Uterus (tissue), 4 donors: Measurements from ENCODE around the gene CLCN3. TPM values are rescaled to one million over a fixed set of nuclear protein-coding genes. Genes with fewer than 3 reads are reported as not detected.
A peak's percentile ranks its signal among the peaks of the same experiment; 100 is the strongest.
"Not testable (repeated sequence)": the region's sequence is repeated elsewhere in the genome, so short reads cannot be mapped to it uniquely, and the experiment has no call there.

Source experiments
- DNase-seq, 2 donors: peaks; one replicate each; pipeline ENCODE4 v3.0.0-alpha.2; 2019 to 2020
- H3K27ac ChIP-seq, 2 donors: fragments of 200-600 bp; sonication (generic); 1 replicate in 1 of 2; 2 replicates in 1 of 2; pipeline ENCODE4 v1.5.1; 2016 to 2018
- H3K27me3 ChIP-seq, 2 donors: fragments of 200-600 bp; sonication (generic); one replicate each; pipeline ENCODE4 v1.5.1; 2018 to 2019; ENCODE audit warnings: control low read depth in 1 of 2
- H3K36me3 ChIP-seq, 2 donors: fragments of 200-600 bp; sonication (generic); one replicate each; pipeline ENCODE4 v1.5.1; 2019; ENCODE audit warnings: control low read depth in 1 of 2
- H3K4me1 ChIP-seq, 2 donors: fragments of 200-600 bp; sonication (generic); one replicate each; pipeline ENCODE4 v1.5.1; 2018 to 2019; ENCODE audit warnings: control low read depth in 1 of 2
- H3K4me3 ChIP-seq, 2 donors: fragments of 200-600 bp; sonication (generic); 1 replicate in 1 of 2; 2 replicates in 1 of 2; pipeline ENCODE4 v1.5.1; 2018 to 2019; ENCODE audit warnings: mild to moderate bottlenecking in 1 of 2
- H3K9me3 ChIP-seq, 2 donors: fragments of 200-600 bp; sonication (generic); one replicate each; pipeline ENCODE4 v1.5.1; 2019; ENCODE audit warnings: control low read depth in 1 of 2
- CTCF ChIP-seq, 4 experiments: fragments of 200-600 bp in 2 of 4; fragments of 450-650 bp in 2 of 4; sonication (generic) in 2 of 4; IDR thresholded peaks; one replicate each; pipeline ENCODE4 v1.5.1; 2016 to 2019; ENCODE audit warnings: antibody characterized with exemption in 4 of 4, mild to moderate bottlenecking in 2 of 4, moderate library complexity in 1 of 4
- POLR2A ChIP-seq, 2 donors: fragments of 450-650 bp; IDR thresholded peaks; one replicate each; pipeline ENCODE4 v1.6.1; 2016; ENCODE audit warnings: antibody characterized with exemption in 2 of 2, mild to moderate bottlenecking in 1 of 2, moderate library complexity in 1 of 2
- intact Hi-C: fragments of 100-400 bp; cut with DNase I; formaldehyde crosslinking; loops from one replicate; pipeline ENCODE4 v1.15.1; 2023; ENCODE audit warnings: low total_unique reads
- total RNA-seq, 4 donors: library from RNA; depleted of rRNA in 3 of 4; stranded (reverse); fragments of >200 nt in 3 of 4; gene quantifications; one replicate each; pipeline versions ENCODE4 v1.1.0 to v1.2.4, GENCODE V29; 2014 to 2023
- donor health status: DM: yes; HTN: yes; CAD: no.

CLCN3 gene
- 10 to 100 TPM; 12.4 to 57.3 (median 33.5) TPM for total RNA-seq

GRCh38 chr4:169619958-169620879 is at the start of gene CLCN3:
Gene CLCN3, plus strand, starts transcription at chr4:169620578. Its CDS starts 15,351 bp downstream, at chr4:169635929.
- intact Hi-C loops: loop anchor here (10.0 kb wide), 1 partner anchor 405 kb away; the partner anchor contains the start of gene MFAP3L
- Histone ChIP-seq H3K27me3 (no peaks in the 10 kb centered on the region), H3K36me3 (no peaks in the 10 kb centered on the region), H3K27ac (peak within 1 kb of the TSS; percentile 94 to 96), H3K4me3 (peak within 1 kb of the TSS; percentile 67 to 88), H3K4me1 (peaks cover 0 to 8% of the 10 kb centered on the region in 2 donors), H3K9me3 (no peaks in the 10 kb centered on the region)
- DNase-seq: peak; percentile 97 to 98
- TF ChIP-seq POLR2A (IDR thresholded peaks at IDR 0.05) (peak; percentile 91 to 97), CTCF (IDR thresholded peaks at IDR 0.05) (peak in 3 of 4 experiments; percentile 15 to 47 (median 33))

- H3K36me3 ChIP-seq, H3K9me3 ChIP-seq, DNase-seq, H3K4me1 ChIP-seq, H3K27ac ChIP-seq, H3K4me3 ChIP-seq, H3K27me3 ChIP-seq, intact Hi-C loops: not testable (repeated sequence)
Measured at GRCh38 chr4:169571012-169571411, 49.4 kb upstream of the CLCN3 start.

- DNase-seq: no peak
- TF ChIP-seq CTCF (IDR thresholded peaks at IDR 0.05) (no peak), POLR2A (IDR thresholded peaks at IDR 0.05) (no peak)
- Histone ChIP-seq H3K9me3 (no peaks in the 10 kb centered on the region), H3K4me1 (no peaks in the 10 kb centered on the region), H3K27ac (no peak overlapping the region), H3K36me3 (no peaks in the 10 kb centered on the region), H3K4me3 (no peak overlapping the region), H3K27me3 (no peaks in the 10 kb centered on the region)
- intact Hi-C loops: no loop called here
Measured at GRCh38 chr4:169571435-169571834, 48.9 kb upstream of the CLCN3 start.

GRCh38 chr4:169573889-169574288 is 46.5 kb upstream of the CLCN3 start:
- Histone ChIP-seq H3K4me3 (no peak overlapping the region), H3K4me1 (no peaks in the 10 kb centered on the region), H3K36me3 (no peaks in the 10 kb centered on the region), H3K27me3 (peaks cover 0 to 6% of the 10 kb centered on the region in 2 donors), H3K9me3 (no peaks in the 10 kb centered on the region), H3K27ac (no peak overlapping the region)
- TF ChIP-seq POLR2A (IDR thresholded peaks at IDR 0.05) (no peak), CTCF (IDR thresholded peaks at IDR 0.05) (no peak)
- no peak for DNase-seq
- intact Hi-C loops: no loop called here

GRCh38 chr4:169582203-169582602 is 38.2 kb upstream of the CLCN3 start:
- no peak overlapping the region for H3K4me3 ChIP-seq
- DNase-seq: no peak
- H3K27ac ChIP-seq: no peak overlapping the region
- H3K4me1 ChIP-seq: no peaks in the 10 kb centered on the region
- TF ChIP-seq POLR2A (IDR thresholded peaks at IDR 0.05) (no peak), CTCF (IDR thresholded peaks at IDR 0.05) (no peak)
- no peaks in the 10 kb centered on the region for H3K9me3 ChIP-seq
- peaks cover 0 to 6% of the 10 kb centered on the region in 2 donors for H3K27me3 ChIP-seq
- H3K36me3 ChIP-seq: no peaks in the 10 kb centered on the region
- intact Hi-C loops: no loop called here
